GM12892 (cell line): Measurements from ENCODE around the gene HDAC4.
"Not testable (repeated sequence)": the region's sequence is repeated elsewhere in the genome, so short reads cannot be mapped to it uniquely, and the experiment has no call there.

Experiments
- POLR2A ChIP-seq: IDR thresholded peaks from 2 replicates; pipeline ENCODE4 v1.6.1; 2011; ENCODE audit warnings: low read depth, low read length, control low read depth
- POLR2AphosphoS5 ChIP-seq: IDR thresholded peaks from 2 replicates; pipeline ENCODE4 v1.6.1; 2011; ENCODE audit warnings: low read depth, low read length, control low read depth
- TAF1 ChIP-seq: IDR thresholded peaks from 2 replicates; pipeline ENCODE4 v1.6.1; 2011; ENCODE audit warnings: low read depth, mild to moderate bottlenecking, control low read depth, low read length, borderline replicate concordance

DNA sequence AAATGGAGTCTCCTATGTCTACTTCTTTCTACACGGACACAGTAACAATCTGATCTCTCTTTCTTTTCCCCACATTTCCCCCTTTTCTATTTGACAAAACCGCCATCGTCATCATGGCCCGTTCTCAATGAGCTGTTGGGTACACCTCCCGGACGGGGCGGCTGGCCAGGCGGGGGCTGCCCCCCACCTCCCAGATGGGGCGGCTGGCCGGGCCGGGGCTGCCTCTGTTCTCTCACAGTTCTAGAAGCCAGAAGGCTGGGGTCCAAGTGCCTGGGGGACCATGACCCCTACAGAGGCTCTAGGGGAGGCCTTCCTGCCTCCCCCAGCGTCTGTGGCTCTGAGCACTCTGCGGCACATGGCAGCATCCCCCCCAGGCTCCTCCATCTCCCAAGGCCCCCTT, 362.5 kb downstream of the HDAC4 start:
- TF ChIP-seq POLR2A, POLR2AphosphoS5, TAF1: not testable (repeated sequence)
